Suppressor macrophage (primary cell): ENCODE results near the gene MUC2.

Experiments used
- DNase-seq, 4 experiments: peaks; one replicate each; pipeline ENCODE4 v3.0.0-alpha.2; 2020 to 2022

The MUC2 gene

DNA sequence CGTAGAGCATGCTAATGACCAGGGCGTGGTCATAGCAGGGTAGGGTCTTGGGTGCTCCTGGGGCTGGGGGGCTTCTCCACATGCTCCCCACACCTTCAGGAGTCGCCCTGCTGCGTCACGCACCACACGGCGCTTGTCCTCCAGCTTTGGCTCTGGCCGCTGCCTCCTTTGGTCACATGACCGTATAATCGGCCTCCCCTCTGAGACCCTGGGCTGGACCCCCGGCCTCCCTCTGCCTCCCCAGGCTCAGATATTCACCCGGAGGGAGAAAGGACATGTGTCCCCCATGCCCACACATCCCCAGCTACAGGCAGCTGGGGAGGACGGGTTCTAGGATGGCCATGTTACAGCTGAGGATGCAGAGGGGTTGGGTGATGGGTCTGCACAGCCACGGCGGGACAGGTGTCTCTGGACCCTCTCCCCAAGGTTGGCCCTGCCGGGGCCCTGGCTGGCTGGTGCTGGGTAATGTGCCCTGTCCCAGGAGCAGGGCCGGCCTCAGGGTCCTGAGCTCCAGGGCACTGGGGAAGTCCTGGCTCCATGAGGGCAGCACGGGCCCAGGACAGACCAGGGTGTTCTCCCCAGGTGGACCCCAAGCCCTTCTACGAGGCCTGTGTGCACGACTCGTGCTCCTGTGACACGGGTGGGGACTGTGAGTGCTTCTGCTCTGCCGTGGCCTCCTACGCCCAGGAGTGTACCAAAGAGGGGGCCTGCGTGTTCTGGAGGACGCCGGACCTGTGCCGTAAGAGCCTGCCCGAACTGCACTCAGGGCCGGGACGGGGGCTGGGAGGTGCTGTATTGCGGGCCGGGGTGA, 14.5 kb downstream of the MUC2 start:
- DNase-seq = no peak

DNA sequence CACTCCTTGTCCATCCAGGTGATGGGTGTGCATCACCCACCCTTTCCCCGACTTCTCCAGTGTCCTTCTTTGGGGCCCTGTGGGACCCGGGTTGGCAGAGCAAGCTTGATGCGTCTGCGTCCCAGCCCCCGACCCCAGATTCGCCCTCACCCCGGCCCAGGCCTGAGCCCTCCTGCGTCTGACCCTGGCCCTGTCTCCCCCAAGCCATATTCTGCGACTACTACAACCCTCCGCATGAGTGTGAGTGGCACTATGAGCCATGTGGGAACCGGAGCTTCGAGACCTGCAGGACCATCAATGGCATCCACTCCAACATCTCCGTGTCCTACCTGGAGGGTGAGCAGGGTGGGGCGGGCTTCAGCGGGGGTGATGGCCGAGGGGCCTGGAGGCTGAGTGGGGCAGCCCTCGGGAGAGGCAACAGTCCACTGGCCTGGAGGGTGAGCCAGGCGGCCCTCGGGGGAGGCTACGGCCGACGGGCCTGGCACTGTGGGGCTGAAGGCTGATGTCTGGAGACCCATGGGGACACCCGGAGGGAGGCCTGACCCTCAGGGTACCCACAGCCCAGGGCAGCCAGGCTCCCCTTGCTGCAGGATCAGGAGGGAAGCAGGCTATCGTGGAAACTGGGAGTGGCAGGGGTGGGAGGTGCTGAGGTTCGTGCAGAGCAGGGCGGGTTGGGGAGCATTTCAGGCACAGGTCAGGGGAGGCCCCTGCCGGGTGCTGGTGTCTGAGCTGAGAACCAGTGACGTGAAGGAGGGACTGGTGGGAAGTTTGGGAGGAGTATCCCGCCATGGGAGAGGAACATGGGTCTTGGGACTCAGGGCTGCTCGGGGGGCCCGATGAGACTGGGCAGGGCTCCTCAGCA, 15.3 kb downstream of the MUC2 start:
- DNase-seq = no peak

DNA sequence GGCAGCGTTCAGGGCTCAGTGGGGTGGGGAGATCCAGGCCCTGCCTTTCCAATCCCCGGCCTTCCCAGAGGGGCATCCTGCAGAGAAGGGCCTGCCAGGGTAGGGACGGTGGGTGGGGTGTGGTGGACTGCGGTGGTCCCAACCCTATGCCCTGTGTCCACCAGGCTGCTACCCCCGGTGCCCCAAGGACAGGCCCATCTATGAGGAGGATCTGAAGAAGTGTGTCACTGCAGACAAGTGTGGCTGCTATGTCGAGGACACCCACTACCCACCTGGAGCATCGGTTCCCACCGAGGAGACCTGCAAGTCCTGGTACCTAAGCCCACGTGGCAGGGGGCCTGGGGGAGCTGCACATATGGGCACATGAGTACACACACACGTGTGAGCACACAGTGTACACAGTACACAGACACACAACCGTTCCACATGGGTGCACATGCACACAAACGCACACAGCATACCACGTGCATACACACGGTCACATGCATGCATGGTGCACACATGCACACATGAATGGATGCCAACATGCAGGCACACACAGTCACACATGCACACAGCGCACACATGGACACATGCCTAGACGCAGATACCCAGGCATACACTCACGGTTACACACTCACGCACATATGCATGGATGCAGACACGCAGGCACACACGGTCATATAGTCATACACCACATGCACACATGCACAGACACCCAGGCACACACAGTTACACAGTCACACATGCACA, 16.1 kb downstream of the MUC2 start:
- no peak for DNase-seq

DNA sequence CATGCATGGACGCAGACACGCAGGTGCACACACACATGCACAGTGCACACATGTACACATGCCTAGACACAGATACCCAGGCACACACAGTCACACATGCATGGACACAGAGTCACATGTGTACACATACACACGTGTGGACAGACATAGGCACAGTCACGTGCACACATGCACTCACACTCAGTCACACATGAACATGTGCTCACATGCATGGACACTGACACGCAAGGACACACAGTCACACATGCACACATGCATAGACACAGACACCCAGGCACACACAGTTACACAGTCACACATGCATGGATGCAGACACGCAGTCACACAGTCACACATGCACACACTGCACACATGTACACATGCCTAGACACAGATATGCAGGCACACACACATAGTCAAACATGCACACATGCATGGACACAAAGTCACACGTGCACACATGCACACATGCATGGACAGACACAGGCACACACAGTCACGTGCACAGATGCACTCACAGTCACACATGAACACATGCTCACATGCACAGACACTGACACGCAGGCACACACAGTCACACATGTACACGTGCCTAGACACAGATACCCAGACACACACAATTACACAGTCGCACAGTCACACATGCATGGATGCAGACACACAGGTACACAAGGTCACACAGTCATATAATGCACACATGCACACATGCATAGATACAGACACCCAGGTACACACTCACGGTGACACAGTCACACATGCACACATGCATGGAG, 16.8 kb downstream of the MUC2 start:
- DNase-seq = no peak

DNA sequence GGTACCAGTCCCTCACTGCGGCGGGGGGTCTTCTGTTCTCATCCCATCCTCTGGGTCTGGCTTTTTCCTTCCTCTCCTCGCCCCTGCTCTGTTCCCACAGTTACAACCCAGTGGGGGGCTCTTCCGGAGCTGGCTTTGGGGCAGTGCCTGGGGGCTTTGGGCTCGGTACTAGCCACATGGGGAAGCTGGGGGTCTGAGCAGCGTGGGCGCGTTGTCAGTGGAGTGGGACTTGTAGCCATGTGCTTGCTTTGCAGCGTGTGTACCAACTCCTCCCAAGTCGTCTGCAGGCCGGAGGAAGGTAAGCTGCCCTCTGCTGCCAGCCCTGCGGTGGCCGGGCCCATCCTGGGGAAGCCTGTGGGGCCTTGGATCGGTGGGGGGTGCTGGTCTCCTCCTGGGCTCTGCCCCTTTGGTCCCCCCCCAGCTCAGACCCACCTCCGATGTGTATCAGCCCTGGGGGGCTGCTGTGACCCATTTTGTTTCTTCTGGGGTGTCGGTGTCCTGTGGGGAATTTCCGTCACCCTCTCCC, 17.5 kb downstream of the MUC2 start:
- no peak for DNase-seq

DNA sequence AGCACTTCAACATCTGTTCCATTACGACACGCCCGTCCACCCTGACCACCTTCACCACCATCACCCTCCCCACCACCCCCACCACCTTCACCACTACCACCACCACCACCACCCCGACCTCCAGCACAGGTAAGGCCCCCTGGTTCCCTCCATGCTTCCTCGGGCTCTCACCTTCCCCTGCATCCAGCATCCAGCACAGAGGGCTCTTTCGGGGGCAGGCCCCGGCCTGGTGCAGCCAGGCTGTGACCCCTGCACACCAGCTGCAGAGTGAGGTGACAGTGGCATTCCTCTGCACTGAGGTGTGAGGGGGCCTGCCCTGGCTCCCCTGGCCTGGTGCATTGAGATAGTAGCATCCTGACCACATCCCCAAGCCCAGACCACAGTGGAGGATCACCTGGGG, 18.2 kb downstream of the MUC2 start:
- no peak for DNase-seq

DNA sequence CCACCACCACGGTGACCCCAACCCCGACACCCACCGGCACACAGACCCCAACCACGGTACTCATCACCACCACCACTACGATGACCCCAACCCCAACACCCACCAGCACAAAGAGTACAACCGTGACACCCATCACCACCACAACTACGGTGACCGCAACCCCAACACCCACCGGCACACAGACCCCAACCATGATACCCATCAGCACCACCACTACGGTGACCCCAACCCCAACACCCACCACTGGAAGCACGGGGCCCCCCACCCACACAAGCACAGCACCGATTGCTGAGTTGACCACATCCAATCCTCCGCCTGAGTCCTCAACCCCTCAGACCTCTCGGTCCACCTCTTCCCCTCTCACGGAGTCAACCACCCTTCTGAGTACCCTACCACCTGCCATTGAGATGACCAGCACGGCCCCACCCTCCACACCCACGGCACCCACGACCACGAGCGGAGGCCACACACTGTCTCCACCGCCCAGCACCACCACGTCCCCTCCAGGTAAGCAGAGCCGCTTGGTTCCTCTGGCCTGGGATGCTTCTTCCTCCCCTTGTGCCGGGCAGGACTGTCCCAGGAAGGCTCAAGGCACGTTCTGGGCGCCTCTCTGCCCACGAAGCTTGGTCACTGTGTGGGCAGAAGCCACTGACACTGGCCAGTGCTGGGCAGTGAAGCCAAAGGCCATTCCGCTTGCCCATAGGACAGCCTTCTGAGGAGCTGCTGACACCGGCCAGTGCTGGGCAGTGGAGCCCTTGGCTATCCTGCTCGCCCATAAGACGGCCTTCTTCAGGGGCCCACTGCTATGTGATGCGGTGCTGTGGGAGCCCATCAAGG, 25.1 kb downstream of the MUC2 start:
- DNase-seq = no peak

DNA sequence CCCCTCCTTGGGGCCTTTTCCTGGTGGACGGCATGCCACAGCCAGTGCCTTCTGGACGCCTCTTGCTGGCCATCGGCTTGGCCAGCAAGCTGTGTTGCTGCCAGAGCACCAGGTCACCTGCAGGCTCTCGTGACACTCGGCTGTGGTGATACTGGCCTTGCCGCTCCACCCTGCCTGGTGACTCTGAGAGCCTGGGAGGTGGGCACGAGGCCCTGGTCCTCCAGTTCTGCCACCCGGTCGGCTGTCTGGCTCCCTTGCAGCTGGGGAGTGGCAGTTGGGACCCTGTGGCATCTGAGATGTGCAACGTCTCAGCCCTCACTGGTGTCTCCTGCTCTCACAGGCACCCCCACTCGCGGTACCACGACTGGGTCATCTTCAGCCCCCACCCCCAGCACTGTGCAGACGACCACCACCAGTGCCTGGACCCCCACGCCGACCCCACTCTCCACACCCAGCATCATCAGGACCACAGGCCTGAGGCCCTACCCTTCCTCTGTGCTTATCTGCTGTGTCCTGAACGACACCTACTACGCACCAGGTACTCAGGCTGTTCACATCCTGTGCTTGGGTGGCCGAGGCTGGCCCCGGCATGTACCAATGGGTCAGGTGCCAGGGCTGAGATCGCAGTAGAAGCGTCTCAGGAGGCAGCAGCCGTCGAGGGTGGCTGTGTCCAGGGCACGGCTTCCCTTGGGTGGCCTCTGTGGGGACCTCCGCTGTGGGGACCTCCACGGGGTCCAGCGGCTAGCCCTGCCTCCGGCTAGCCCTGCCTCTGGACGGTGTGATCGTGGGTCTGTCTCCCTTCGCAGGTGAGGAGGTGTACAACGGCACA, 26.0 kb downstream of the MUC2 start:
- DNase-seq = no peak

DNA sequence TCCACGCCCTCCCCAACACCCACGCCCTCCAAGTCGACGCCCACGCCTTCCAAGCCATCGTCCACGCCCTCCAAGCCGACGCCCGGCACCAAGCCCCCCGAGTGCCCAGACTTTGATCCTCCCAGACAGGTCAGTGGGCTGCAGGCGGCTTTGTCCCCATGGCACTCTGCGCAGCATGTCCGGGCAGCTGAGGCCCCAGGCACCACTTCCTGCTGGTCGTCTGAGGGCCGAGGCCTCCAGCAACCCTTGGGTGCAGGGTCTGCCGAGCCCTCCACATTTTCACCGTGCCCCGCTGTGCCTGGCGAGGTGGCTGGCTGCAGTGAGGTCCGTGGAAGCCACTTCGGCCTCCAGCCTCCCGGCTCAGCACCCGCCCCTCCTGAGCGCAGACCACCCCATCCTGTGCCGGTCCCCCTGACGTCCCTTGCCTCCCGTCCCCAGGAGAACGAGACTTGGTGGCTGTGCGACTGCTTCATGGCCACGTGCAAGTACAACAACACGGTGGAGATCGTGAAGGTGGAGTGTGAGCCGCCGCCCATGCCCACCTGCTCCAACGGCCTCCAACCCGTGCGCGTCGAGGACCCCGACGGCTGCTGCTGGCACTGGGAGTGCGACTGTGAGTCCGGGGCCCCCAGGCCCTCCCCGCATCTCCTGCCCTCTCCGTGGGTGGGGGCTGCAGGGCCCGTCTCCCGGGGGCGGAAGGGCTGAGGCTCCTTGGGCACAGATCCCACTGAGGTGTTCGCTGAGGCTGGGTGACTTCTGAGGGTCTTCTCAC, 26.8 kb downstream of the MUC2 start:
- no peak for DNase-seq

DNA sequence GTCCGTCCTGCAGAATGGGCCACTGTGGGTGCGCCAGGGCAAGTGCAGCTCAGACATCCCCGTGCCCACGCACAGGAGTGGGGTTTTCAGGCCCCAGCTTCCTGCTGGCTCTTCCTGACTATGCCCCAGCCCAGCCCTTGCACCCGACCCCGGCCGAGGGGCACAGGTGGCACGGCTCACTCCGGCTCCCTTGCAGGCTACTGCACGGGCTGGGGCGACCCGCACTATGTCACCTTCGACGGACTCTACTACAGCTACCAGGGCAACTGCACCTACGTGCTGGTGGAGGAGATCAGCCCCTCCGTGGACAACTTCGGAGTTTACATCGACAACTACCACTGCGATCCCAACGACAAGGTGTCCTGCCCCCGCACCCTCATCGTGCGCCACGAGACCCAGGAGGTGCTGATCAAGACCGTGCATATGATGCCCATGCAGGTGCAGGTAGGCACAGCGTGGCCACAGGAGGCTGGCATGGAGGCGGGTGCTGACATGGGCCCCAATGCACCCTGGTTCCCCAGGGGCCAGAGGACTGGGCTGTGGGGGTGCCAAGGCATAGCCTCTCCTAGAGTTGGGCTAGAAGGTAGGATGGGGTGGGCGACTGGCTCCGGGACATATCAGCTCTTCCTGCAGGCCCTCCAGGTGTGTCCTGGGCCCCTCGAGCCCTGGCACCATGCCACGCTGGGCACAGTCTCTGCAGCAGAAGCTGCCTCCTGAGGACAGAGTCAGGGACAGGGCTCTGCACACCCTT, 27.7 kb downstream of the MUC2 start:
- DNase-seq = no peak

DNA sequence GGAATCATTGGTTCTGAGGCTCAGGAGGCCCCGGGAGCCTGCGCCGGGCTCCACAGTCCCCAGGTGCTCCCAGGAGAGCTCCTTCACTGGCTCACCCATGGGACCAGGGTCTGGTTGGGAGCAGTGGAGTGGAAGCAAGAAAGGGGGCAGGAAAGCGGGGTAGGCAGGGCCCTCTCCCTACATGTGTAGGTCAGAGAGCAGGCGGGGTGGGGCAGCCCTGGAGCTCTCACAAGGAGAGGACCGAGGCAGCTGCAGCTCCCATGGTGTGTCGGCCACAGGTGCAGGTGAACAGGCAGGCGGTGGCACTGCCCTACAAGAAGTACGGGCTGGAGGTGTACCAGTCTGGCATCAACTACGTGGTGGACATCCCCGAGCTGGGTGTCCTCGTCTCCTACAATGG, 28.3 kb downstream of the MUC2 start:
- no peak for DNase-seq

DNA sequence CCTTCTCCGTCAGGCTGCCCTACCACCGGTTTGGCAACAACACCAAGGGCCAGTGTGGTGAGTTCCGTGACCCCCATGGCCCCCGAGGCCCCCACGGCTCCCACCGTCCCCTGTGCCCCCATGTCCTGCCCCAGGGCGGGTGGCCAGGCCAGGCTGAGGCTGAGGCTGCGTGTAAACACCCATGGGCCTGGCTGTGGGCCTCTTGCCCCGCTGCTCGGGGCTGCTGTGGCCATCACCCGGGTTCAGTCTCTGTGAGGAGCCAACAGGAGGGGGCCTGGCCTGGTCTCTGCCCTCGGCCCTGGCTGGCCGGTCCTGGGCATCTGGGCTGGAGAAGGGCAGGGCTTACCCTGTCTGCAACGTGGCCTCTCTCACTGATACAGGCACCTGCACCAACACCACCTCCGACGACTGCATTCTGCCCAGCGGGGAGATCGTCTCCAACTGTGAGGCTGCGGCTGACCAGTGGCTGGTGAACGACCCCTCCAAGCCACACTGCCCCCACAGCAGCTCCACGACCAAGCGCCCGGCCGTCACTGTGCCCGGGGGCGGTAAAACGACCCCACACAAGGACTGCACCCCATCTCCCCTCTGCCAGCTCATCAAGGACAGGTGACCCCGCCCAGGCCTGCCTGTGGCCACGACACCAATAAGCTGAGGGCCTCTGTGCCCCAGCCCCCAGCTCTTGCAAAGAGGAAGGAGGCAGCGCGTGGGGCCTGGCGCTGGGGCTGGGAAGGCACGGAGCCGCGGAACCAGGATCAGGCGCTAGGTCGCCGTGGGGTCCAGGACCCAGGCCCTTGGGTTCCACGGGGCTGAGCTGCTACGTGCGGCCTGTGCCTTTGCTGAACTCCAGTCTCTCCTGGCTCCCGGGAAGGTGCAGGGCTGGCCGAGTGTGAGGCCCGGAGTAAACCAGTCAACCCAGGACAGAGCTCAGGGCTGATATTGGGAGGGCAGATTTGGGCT, 29.0 kb downstream of the MUC2 start:
- DNase-seq = no peak

DNA sequence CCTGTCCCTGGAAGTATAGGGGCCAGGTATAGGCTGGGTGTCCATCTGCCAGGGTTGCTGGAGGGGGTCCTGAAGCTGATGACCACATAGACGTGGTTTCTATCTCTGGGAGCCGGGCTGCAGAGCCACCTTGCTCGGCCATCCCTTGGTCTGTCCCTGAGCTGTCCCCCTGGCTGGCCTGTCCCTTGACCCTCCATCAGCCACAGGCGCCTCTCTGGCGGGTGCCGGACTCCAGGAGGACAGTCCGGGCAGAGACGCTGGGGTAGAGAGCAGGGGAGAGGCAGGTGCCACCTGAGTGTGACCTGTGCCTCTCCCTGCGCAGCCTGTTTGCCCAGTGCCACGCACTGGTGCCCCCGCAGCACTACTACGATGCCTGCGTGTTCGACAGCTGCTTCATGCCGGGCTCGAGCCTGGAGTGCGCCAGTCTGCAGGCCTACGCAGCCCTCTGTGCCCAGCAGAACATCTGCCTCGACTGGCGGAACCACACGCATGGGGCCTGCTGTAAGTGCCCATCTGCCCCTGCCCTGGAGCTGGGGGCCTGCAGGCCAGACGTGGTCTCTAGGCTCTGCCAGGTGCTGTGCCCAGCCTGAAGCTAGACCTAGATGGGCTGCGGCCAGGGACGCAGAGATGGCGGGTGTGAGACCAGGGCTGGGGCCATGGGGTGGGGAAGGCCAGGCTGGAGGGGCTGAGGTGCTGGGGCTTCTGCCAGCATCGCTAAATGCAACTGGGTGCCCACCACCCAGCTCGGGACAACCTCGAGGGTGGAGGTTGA, 29.9 kb downstream of the MUC2 start:
- no peak for DNase-seq

DNA sequence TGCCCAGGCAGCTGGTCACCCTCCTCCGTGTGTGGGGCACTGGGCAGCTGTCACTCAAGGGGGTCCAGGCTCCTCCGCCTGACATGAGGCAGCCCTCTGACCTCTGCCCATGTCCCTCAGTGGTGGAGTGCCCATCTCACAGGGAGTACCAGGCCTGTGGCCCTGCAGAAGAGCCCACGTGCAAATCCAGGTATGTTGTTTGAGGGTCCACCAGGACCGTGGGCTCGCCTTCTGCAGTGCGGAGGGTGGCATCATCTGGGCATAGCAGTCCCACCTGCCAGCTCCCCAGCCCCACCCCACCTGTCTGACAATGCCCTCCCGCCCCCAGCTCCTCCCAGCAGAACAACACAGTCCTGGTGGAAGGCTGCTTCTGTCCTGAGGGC, 30.5 kb downstream of the MUC2 start:
- DNase-seq = no peak

DNA sequence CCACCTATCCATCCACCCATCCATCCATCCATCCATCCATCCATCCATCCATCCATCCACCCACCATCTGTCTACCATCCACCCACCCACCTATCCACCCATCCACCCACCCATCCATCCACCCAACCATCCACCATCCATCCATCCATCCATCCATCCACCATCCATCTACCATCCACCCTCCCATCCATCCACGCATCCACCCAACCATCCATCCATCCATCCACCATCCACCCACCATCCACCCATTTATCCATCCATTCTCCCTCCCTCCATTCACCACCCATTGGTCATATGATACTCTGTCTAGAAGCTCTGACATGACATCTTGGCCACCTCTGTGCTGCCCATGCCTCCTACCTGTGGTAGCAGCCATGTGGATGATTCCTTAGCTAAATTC, 31.7 kb downstream of the MUC2 start:
- DNase-seq = no peak

DNA sequence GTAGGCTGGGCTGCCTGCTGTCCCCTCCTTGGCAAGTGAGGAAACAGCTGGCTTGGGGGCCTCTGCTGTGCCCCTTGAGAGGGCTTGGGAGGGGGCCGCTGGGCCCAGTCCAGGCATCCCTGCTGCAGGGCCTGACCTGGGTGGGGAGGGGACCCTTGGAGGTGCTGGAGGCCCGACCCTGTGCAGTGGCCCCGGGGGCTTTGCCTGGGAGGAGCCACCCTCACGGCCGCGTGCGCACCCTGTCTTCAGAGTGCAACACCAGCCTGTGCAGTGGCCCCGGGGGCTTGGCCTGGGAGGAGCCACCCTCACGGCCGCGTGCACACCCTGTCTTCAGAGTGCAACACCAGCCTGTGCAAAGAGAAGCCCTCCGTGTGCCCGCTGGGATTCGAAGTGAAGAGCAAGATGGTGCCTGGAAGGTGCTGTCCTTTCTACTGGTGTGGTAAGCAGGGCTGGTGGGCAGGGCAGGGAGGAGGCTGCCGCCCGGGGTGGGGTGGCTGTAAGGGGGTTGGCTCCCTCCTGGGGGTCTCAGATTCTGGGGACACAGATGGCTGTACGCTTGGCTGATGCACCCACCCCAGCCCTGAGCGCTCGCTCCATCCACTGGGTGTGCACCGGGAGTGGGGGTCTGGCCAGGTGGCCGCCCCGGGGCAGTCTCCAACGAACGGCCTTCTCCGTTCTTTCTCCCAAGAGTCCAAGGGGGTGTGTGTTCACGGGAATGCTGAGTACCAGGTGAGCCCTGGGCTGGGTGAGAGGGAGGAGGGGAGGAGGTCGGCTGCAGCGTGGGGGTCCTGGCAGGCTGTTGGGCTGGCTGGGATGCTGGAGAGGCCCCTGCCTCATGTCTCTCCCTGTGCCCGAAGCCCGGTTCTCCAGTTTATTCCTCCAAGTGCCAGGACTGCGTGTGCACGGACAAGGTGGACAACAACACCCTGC, 32.9 kb downstream of the MUC2 start:
- no peak for DNase-seq
